HepG2 (cell line): ENCODE results near the gene PSMA3. TPM values are rescaled to one million over a fixed set of nuclear protein-coding genes. Genes with fewer than 3 reads are reported as not detected.
A peak's percentile ranks its signal among the peaks of the same experiment; 100 is the strongest.

Source experiments
- HIVEP1 ChIP-seq: sonication (generic); formaldehyde crosslinking; IDR thresholded peaks from 2 replicates; pipeline ENCODE4 v1.4.0; 2020; ENCODE audit warnings: mild to moderate bottlenecking, missing genetic modification reagents
- MED1 ChIP-seq: sonication (generic); formaldehyde crosslinking; IDR thresholded peaks from 2 replicates; pipeline ENCODE4 v1.4.0; 2020; ENCODE audit warnings: missing genetic modification reagents
- PLRG1 ChIP-seq: fragments of 450-650 bp; conservative IDR thresholded peaks from 2 replicates; pipeline ENCODE4 v1.6.1; 2016
- POLR2AphosphoS2 ChIP-seq: IDR thresholded peaks from 2 replicates; pipeline ENCODE4 v1.6.1; 2011; ENCODE audit warnings: low read depth, low read length, improper control_type of control experiment
- TAF1 ChIP-seq: sonication (generic); formaldehyde crosslinking; IDR thresholded peaks from 2 replicates; pipeline ENCODE4 v1.4.0; 2020; ENCODE audit warnings: missing genetic modification reagents
- ZNF205 ChIP-seq: IDR thresholded peaks from 2 replicates; pipeline ENCODE4 v1.6.1; 2018; ENCODE audit warnings: missing biosample characterization, missing genetic modification reagents
- ZNF558 ChIP-seq: sonication (generic); formaldehyde crosslinking; IDR thresholded peaks from 2 replicates; pipeline ENCODE4 v1.9.0; 2022; ENCODE audit warnings: mild to moderate bottlenecking, missing genetic modification reagents, borderline replicate concordance
- polyA plus RNA-seq, 8 experiments: library from polyadenylated mRNA; depleted of rRNA in 3 of 8; stranded (reverse) in 7 of 8; unstranded in 1 of 8; fragments of >200 nt; fragmentation: Illumina TruSeq in 4 of 8; extraction: Trizol in 4 of 8; gene quantifications; 2 replicates each; pipeline versions ENCODE4 v1.2.1 to v1.2.3, GENCODE V29; 2011 to 2016; ENCODE audit warnings: low read depth in 4 of 8, missing spikeins in 1 of 8, mixed read lengths in 1 of 8; ENCODE audit not compliant: insufficient read depth in 1 of 8
- total RNA-seq, 5 experiments: library from RNA; depleted of rRNA; stranded (reverse); fragments of >200 nt; fragmentation: Illumina TruSeq; extraction: Trizol; gene quantifications; 2 replicates each; pipeline ENCODE4 v1.2.3, GENCODE V29; 2016; ENCODE audit warnings: low read depth in 1 of 5
- TF ChIP-seq, protein P1 (sequence below): sonication (generic); formaldehyde crosslinking; IDR thresholded peaks from 2 replicates; pipeline ENCODE4 v1.4.0; 2020; ENCODE audit warnings: missing genetic modification reagents, borderline replicate concordance
- TF ChIP-seq, protein P2 (sequence below): sonication (generic); formaldehyde crosslinking; IDR thresholded peaks from 2 replicates; pipeline ENCODE4 v1.5.1; 2020; ENCODE audit warnings: missing genetic modification reagents, mild to moderate bottlenecking, borderline replicate concordance
- TF ChIP-seq, protein P3 (sequence below): sonication (generic); formaldehyde crosslinking; IDR thresholded peaks from 2 replicates; pipeline ENCODE4 v1.4.0; 2020; ENCODE audit warnings: missing genetic modification reagents
- TF ChIP-seq, protein P4 (sequence below): sonication (generic); formaldehyde crosslinking; IDR thresholded peaks from 2 replicates; pipeline ENCODE4 v1.5.1; 2020; ENCODE audit warnings: mild to moderate bottlenecking, missing genetic modification reagents, borderline replicate concordance
- TF ChIP-seq, protein P5 (sequence below): sonication (generic); formaldehyde crosslinking; conservative IDR thresholded peaks from 2 replicates; pipeline ENCODE4 v1.5.0; 2020; ENCODE audit warnings: missing genetic modification reagents
- TF ChIP-seq, protein P6 (sequence below): sonication (generic); formaldehyde crosslinking; IDR thresholded peaks from 2 replicates; pipeline ENCODE4 v1.4.0; 2020; ENCODE audit warnings: mild to moderate bottlenecking, missing genetic modification reagents

Gene PSMA3
- total and polyA plus RNA-seq, 2 of the 13 experiments (the other 11 are each of a cell fraction or from before 2014, with no cell fraction given), result 232 to 275 TPM

DNA sequence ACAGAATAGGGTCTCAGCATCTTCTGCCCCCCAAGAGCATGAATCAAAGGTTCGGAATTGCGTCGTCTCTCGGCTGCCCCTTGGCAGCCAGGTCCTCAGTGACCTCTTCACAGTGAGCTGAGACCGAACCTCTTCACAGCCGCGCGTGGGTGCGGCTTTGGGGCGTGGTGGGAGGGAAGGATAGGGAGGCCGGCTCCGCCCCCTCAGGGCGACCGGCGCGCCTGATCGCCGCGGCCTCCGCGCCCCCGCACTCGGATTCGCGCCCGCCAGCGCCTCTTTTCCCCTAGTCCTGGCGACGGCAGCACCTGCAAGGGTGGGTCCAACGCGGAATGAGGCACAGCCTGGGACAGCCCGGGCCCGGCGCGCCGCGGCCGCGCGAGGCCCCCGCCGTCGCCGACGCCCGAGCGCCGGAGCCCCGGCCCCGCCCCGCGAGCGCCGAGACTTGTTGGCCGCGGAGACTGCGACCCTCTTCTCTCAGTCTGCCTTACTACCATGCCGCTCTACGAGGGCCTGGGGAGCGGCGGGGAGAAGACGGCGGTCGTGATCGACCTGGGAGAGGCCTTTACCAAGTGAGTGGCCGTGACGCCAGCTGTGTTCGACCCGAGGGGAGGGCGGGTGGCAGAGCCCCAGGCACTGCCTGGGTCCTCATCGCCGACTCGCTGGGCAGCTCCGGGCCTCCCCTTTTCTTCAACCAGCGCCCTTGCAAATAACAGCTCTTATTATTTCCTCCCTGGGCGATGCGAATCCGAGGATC lies 44.7 kb upstream of the PSMA3 start, which contains the start of gene ACTR10 (continued):
- TF ChIP-seq, protein P1, sequence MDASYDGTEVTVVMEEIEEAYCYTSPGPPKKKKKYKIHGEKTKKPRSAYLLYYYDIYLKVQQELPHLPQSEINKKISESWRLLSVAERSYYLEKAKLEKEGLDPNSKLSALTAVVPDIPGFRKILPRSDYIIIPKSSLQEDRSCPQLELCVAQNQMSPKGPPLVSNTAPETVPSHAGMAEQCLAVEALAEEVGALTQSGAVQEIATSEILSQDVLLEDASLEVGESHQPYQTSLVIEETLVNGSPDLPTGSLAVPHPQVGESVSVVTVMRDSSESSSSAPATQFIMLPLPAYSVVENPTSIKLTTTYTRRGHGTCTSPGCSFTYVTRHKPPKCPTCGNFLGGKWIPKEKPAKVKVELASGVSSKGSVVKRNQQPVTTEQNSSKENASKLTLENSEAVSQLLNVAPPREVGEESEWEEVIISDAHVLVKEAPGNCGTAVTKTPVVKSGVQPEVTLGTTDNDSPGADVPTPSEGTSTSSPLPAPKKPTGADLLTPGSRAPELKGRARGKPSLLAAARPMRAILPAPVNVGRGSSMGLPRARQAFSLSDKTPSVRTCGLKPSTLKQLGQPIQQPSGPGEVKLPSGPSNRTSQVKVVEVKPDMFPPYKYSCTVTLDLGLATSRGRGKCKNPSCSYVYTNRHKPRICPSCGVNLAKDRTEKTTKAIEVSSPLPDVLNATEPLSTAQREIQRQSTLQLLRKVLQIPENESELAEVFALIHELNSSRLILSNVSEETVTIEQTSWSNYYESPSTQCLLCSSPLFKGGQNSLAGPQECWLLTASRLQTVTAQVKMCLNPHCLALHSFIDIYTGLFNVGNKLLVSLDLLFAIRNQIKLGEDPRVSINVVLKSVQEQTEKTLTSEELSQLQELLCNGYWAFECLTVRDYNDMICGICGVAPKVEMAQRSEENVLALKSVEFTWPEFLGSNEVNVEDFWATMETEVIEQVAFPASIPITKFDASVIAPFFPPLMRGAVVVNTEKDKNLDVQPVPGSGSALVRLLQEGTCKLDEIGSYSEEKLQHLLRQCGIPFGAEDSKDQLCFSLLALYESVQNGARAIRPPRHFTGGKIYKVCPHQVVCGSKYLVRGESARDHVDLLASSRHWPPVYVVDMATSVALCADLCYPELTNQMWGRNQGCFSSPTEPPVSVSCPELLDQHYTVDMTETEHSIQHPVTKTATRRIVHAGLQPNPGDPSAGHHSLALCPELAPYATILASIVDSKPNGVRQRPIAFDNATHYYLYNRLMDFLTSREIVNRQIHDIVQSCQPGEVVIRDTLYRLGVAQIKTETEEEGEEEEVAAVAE, result no peak
- TF ChIP-seq ZNF558 (CRISPR knock-in tag), result no peak; the same call in 1 of the 2 replicates
- TF ChIP-seq, protein P2, sequence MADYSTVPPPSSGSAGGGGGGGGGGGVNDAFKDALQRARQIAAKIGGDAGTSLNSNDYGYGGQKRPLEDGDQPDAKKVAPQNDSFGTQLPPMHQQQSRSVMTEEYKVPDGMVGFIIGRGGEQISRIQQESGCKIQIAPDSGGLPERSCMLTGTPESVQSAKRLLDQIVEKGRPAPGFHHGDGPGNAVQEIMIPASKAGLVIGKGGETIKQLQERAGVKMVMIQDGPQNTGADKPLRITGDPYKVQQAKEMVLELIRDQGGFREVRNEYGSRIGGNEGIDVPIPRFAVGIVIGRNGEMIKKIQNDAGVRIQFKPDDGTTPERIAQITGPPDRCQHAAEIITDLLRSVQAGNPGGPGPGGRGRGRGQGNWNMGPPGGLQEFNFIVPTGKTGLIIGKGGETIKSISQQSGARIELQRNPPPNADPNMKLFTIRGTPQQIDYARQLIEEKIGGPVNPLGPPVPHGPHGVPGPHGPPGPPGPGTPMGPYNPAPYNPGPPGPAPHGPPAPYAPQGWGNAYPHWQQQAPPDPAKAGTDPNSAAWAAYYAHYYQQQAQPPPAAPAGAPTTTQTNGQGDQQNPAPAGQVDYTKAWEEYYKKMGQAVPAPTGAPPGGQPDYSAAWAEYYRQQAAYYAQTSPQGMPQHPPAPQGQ (CRISPR knock-in tag), result no peak
- peak; percentile 55; the same call in 1 of the 2 replicates for TF ChIP-seq TAF1 (CRISPR knock-in tag)
- no peak for TF ChIP-seq ZNF205 (CRISPR knock-in tag)
- TF ChIP-seq PLRG1, result no peak
- TF ChIP-seq POLR2AphosphoS2, result no peak
- TF ChIP-seq, protein P3, sequence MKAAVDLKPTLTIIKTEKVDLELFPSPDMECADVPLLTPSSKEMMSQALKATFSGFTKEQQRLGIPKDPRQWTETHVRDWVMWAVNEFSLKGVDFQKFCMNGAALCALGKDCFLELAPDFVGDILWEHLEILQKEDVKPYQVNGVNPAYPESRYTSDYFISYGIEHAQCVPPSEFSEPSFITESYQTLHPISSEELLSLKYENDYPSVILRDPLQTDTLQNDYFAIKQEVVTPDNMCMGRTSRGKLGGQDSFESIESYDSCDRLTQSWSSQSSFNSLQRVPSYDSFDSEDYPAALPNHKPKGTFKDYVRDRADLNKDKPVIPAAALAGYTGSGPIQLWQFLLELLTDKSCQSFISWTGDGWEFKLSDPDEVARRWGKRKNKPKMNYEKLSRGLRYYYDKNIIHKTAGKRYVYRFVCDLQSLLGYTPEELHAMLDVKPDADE (CRISPR knock-in tag), result no peak
- TF ChIP-seq, protein P4, sequence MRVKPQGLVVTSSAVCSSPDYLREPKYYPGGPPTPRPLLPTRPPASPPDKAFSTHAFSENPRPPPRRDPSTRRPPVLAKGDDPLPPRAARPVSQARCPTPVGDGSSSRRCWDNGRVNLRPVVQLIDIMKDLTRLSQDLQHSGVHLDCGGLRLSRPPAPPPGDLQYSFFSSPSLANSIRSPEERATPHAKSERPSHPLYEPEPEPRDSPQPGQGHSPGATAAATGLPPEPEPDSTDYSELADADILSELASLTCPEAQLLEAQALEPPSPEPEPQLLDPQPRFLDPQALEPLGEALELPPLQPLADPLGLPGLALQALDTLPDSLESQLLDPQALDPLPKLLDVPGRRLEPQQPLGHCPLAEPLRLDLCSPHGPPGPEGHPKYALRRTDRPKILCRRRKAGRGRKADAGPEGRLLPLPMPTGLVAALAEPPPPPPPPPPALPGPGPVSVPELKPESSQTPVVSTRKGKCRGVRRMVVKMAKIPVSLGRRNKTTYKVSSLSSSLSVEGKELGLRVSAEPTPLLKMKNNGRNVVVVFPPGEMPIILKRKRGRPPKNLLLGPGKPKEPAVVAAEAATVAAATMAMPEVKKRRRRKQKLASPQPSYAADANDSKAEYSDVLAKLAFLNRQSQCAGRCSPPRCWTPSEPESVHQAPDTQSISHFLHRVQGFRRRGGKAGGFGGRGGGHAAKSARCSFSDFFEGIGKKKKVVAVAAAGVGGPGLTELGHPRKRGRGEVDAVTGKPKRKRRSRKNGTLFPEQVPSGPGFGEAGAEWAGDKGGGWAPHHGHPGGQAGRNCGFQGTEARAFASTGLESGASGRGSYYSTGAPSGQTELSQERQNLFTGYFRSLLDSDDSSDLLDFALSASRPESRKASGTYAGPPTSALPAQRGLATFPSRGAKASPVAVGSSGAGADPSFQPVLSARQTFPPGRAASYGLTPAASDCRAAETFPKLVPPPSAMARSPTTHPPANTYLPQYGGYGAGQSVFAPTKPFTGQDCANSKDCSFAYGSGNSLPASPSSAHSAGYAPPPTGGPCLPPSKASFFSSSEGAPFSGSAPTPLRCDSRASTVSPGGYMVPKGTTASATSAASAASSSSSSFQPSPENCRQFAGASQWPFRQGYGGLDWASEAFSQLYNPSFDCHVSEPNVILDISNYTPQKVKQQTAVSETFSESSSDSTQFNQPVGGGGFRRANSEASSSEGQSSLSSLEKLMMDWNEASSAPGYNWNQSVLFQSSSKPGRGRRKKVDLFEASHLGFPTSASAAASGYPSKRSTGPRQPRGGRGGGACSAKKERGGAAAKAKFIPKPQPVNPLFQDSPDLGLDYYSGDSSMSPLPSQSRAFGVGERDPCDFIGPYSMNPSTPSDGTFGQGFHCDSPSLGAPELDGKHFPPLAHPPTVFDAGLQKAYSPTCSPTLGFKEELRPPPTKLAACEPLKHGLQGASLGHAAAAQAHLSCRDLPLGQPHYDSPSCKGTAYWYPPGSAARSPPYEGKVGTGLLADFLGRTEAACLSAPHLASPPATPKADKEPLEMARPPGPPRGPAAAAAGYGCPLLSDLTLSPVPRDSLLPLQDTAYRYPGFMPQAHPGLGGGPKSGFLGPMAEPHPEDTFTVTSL (CRISPR knock-in tag), result no peak
- TF ChIP-seq, protein P5, sequence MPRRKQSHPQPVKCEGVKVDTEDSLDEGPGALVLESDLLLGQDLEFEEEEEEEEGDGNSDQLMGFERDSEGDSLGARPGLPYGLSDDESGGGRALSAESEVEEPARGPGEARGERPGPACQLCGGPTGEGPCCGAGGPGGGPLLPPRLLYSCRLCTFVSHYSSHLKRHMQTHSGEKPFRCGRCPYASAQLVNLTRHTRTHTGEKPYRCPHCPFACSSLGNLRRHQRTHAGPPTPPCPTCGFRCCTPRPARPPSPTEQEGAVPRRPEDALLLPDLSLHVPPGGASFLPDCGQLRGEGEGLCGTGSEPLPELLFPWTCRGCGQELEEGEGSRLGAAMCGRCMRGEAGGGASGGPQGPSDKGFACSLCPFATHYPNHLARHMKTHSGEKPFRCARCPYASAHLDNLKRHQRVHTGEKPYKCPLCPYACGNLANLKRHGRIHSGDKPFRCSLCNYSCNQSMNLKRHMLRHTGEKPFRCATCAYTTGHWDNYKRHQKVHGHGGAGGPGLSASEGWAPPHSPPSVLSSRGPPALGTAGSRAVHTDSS (CRISPR knock-in tag), result no peak
- no peak for TF ChIP-seq MED1 (CRISPR knock-in tag)
- no peak for TF ChIP-seq HIVEP1
- TF ChIP-seq, protein P6, sequence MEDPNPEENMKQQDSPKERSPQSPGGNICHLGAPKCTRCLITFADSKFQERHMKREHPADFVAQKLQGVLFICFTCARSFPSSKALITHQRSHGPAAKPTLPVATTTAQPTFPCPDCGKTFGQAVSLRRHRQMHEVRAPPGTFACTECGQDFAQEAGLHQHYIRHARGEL (CRISPR knock-in tag), result no peak
